K562 (cell line): ENCODE data around the gene ESCO1. TPM values are rescaled to one million over a fixed set of nuclear protein-coding genes. Genes with fewer than 3 reads are reported as not detected.

ENCODE experiments used
- polyA plus RNA-seq, 8 experiments: library from polyadenylated mRNA; depleted of rRNA in 4 of 8; stranded (reverse) in 5 of 8; unstranded in 3 of 8; fragments of >200 nt; fragmentation: Nextera tagmentation in 2 of 8; fragmentation: Illumina TruSeq in 1 of 8; extraction: Ambion mirVana in 2 of 8; extraction: Trizol in 1 of 8; gene quantifications; 2 replicates each; pipeline versions ENCODE4 v1.2.1 to v1.2.3, GENCODE V29; 2011 to 2014; ENCODE audit warnings: inconsistent platforms in 1 of 8, missing spikeins in 1 of 8
- total RNA-seq, 7 experiments: library from RNA; depleted of rRNA in 6 of 7; stranded (reverse); fragments of >200 nt in 6 of 7; fragmentation: Illumina TruSeq in 2 of 7; extraction: Trizol in 2 of 7; gene quantifications; 2 replicates each; pipeline versions ENCODE4 v1.2.1 to v1.2.3, GENCODE V29; 2011 to 2021; ENCODE audit warnings: low replicate concordance in 1 of 7
- TF ChIP-seq, protein P1 (sequence below), 2 experiments: fragments of 450-650 bp; formaldehyde crosslinking in 1 of 2; IDR thresholded peaks; 2 replicates each; pipeline versions ENCODE4 v1.4.0 to v1.6.1; 2014 to 2020; ENCODE audit warnings: mild to moderate bottlenecking in 2 of 2, borderline replicate concordance in 1 of 2, low read depth in 1 of 2

ESCO1 gene
- total and polyA plus RNA-seq, 9 of the 15 experiments (the other 6 are each of a cell fraction or from before 2014, with no cell fraction given) = 15.0 to 31.3 (median 19.6) TPM

DNA sequence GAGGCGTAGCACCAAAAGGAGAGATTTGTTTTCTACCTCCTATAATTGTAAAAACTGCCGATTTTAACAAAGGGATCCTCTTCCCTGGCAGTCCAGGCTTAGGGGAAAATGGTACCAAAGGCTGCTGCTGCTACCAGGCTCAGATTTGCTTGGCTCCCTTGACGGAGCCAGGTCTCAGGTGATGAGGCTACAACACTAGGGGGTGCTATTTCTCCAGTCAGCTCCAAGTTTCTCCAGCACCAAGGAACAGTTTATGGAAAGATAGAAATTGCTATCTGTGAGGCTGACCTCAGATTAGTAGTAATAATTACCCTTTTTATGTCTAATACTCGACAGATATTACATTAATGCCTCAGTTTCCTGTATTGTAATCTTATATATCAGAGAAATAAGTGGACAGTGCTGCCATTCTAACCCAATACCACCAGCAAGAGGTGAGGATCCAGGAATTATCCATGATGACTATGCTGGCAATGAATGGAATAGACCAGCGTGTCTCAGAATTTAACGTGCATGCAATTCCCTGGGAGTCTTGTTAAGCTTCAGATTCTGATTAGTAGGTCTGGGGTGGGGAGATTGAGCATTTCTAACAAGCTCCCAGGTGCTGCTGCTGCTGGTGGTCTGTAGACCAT lies 111.3 kb downstream of the ESCO1 start (continued):
- TF ChIP-seq, protein P1, sequence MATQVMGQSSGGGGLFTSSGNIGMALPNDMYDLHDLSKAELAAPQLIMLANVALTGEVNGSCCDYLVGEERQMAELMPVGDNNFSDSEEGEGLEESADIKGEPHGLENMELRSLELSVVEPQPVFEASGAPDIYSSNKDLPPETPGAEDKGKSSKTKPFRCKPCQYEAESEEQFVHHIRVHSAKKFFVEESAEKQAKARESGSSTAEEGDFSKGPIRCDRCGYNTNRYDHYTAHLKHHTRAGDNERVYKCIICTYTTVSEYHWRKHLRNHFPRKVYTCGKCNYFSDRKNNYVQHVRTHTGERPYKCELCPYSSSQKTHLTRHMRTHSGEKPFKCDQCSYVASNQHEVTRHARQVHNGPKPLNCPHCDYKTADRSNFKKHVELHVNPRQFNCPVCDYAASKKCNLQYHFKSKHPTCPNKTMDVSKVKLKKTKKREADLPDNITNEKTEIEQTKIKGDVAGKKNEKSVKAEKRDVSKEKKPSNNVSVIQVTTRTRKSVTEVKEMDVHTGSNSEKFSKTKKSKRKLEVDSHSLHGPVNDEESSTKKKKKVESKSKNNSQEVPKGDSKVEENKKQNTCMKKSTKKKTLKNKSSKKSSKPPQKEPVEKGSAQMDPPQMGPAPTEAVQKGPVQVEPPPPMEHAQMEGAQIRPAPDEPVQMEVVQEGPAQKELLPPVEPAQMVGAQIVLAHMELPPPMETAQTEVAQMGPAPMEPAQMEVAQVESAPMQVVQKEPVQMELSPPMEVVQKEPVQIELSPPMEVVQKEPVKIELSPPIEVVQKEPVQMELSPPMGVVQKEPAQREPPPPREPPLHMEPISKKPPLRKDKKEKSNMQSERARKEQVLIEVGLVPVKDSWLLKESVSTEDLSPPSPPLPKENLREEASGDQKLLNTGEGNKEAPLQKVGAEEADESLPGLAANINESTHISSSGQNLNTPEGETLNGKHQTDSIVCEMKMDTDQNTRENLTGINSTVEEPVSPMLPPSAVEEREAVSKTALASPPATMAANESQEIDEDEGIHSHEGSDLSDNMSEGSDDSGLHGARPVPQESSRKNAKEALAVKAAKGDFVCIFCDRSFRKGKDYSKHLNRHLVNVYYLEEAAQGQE (IDR thresholded peaks at IDR 0.05; ENCODE audit: borderline replicate concordance) = peak; percentile 64; the same call in 1 of the 2 replicates
- TF ChIP-seq, protein P1 (CRISPR knock-in tag; IDR thresholded peaks at IDR 0.05; ENCODE audit: low read depth) = no peak
